ENCODE data around the gene ANO9.

- TF ChIP-seq CTCF (IDR thresholded peaks at IDR 0.05; ENCODE audit: low read length) = no peak
- no peak for TF ChIP-seq EZH2 (optimal IDR thresholded peaks at IDR 0.05; ENCODE audit: low read depth, low read length)
- TF ChIP-seq EZH2phosphoT487 (IDR thresholded peaks at IDR 0.05; ENCODE audit: low read length) = no peak
These were observed 29.8 kb upstream of the ANO9 start for GRCh38 chr11:471468-472145.
